ENCODE measurements around the gene HNRNPH3.

DNA sequence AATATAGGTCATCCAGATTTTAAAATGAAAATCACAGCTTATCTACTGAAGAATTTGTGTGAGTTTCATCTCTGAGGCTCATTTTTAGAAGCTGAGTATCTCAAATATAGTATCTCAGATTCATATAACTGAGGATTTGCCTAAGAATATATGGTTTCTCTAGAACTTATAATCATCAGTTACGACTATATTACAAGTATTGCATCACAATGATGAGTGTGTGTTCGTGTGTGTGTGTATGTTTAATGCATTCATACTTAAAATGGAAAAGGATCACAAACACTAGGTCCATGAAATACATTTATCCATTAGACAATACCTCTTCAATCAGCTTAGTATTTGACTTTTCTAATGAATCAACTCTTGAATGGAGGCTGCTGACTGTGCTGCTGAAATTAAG is 53.9 kb downstream of the HNRNPH3 start:
- TF ChIP-seq TCF4 (CRISPR knock-in tag; IDR thresholded peaks at IDR 0.05; ENCODE audit: borderline replicate concordance) (no peak), PPARA (CRISPR knock-in tag; IDR thresholded peaks at IDR 0.05; ENCODE audit: borderline replicate concordance) (no peak), RARB (CRISPR knock-in tag; IDR thresholded peaks at IDR 0.05) (no peak), ISL1 (CRISPR knock-in tag; IDR thresholded peaks at IDR 0.05) (no peak), ZNF8 (CRISPR knock-in tag; IDR thresholded peaks at IDR 0.05) (no peak), ESRRG (CRISPR knock-in tag; IDR thresholded peaks at IDR 0.05) (no peak), SNAI2 (CRISPR knock-in tag; IDR thresholded peaks at IDR 0.05) (no peak), ARNTL (CRISPR knock-in tag; IDR thresholded peaks at IDR 0.05; ENCODE audit: borderline replicate concordance, low read depth) (no peak), ZFP30 (CRISPR knock-in tag; IDR thresholded peaks at IDR 0.05) (no peak), ZC3H10 (CRISPR knock-in tag; IDR thresholded peaks at IDR 0.05) (no peak), ZNF70 (CRISPR knock-in tag; IDR thresholded peaks at IDR 0.05) (no peak)
- TF ChIP-seq, protein P1, sequence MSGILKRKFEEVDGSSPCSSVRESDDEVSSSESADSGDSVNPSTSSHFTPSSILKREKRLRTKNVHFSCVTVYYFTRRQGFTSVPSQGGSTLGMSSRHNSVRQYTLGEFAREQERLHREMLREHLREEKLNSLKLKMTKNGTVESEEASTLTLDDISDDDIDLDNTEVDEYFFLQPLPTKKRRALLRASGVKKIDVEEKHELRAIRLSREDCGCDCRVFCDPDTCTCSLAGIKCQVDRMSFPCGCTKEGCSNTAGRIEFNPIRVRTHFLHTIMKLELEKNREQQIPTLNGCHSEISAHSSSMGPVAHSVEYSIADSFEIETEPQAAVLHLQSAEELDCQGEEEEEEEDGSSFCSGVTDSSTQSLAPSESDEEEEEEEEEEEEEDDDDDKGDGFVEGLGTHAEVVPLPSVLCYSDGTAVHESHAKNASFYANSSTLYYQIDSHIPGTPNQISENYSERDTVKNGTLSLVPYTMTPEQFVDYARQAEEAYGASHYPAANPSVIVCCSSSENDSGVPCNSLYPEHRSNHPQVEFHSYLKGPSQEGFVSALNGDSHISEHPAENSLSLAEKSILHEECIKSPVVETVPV (CRISPR knock-in tag; IDR thresholded peaks at IDR 0.05): no peak
- TF ChIP-seq, protein P2, sequence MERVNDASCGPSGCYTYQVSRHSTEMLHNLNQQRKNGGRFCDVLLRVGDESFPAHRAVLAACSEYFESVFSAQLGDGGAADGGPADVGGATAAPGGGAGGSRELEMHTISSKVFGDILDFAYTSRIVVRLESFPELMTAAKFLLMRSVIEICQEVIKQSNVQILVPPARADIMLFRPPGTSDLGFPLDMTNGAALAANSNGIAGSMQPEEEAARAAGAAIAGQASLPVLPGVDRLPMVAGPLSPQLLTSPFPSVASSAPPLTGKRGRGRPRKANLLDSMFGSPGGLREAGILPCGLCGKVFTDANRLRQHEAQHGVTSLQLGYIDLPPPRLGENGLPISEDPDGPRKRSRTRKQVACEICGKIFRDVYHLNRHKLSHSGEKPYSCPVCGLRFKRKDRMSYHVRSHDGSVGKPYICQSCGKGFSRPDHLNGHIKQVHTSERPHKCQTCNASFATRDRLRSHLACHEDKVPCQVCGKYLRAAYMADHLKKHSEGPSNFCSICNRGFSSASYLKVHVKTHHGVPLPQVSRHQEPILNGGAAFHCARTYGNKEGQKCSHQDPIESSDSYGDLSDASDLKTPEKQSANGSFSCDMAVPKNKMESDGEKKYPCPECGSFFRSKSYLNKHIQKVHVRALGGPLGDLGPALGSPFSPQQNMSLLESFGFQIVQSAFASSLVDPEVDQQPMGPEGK (CRISPR knock-in tag; IDR thresholded peaks at IDR 0.05; ENCODE audit: borderline replicate concordance): no peak
